Neutrophil (primary cell): Measurements from ENCODE around the gene UGP2.
"Not testable (repeated sequence)": the region's sequence is repeated elsewhere in the genome, so short reads cannot be mapped to it uniquely, and the experiment has no call there.

ENCODE experiments used
- H3K27ac ChIP-seq: fragments of 200-600 bp; sonication (generic); 2 replicates; pipeline ENCODE4 v1.5.1; 2016; ENCODE audit warnings: mild to moderate bottlenecking, moderate library complexity
- H3K27me3 ChIP-seq: fragments of 200-600 bp; sonication (generic); 2 replicates; pipeline ENCODE4 v1.6.0; 2016; ENCODE audit warnings: mild to moderate bottlenecking
- H3K36me3 ChIP-seq: fragments of 200-600 bp; sonication (generic); 2 replicates; pipeline ENCODE4 v1.5.1; 2017
- H3K4me1 ChIP-seq, 2 experiments: fragments of 200-600 bp in 1 of 2; sonication (generic) in 1 of 2; 1 replicate in 1 of 2; 2 replicates in 1 of 2; pipeline versions ENCODE4 v1.5.1 to v1.6.1; 2013 to 2016; ENCODE audit warnings: low read depth in 1 of 2, low read length in 1 of 2, mild to moderate bottlenecking in 1 of 2, moderate library complexity in 1 of 2; ENCODE audit not compliant: control insufficient read depth in 1 of 2, insufficient read depth in 1 of 2
- H3K4me3 ChIP-seq, 2 experiments: fragments of 200-600 bp in 1 of 2; sonication (generic) in 1 of 2; 1 replicate in 1 of 2; 2 replicates in 1 of 2; pipeline ENCODE4 v1.5.1; 2013 to 2016; ENCODE audit warnings: low read depth in 1 of 2, low read length in 1 of 2, mild to moderate bottlenecking in 1 of 2, moderate library complexity in 1 of 2
- H3K9me3 ChIP-seq: fragments of 200-600 bp; sonication (generic); 2 replicates; pipeline ENCODE4 v1.5.1; 2016
- TF ChIP-seq, protein P1 (sequence below): fragments of 200-600 bp; sonication (generic); IDR thresholded peaks from 2 replicates; pipeline ENCODE4 v1.5.1; 2016; ENCODE audit warnings: antibody characterized with exemption

Gene UGP2

DNA sequence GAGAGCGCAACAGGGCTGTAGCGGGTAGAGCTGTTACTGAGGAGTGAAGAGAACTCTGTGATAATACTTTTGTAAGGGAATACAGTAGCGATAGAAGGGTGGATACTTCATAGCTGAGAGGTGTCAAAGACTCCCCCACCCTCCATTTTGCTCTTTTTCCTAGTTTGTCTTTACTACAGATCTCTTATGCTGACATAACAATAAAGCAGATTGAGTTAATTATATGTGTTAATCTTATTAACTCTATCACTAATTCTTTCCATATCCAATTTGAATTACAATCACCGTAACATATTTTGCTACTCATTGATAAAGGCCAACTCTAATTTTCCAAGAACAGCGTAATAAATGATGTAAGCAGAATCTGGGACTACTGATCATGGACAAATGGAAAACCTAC, 57.1 kb downstream of the UGP2 start:
- no peak overlapping the region for H3K27ac ChIP-seq
- no peaks in the 10 kb centered on the region for H3K27me3 ChIP-seq
- H3K9me3 ChIP-seq = no peaks in the 10 kb centered on the region
- no peaks in the 10 kb centered on the region for H3K4me1 ChIP-seq
- TF ChIP-seq, protein P1, sequence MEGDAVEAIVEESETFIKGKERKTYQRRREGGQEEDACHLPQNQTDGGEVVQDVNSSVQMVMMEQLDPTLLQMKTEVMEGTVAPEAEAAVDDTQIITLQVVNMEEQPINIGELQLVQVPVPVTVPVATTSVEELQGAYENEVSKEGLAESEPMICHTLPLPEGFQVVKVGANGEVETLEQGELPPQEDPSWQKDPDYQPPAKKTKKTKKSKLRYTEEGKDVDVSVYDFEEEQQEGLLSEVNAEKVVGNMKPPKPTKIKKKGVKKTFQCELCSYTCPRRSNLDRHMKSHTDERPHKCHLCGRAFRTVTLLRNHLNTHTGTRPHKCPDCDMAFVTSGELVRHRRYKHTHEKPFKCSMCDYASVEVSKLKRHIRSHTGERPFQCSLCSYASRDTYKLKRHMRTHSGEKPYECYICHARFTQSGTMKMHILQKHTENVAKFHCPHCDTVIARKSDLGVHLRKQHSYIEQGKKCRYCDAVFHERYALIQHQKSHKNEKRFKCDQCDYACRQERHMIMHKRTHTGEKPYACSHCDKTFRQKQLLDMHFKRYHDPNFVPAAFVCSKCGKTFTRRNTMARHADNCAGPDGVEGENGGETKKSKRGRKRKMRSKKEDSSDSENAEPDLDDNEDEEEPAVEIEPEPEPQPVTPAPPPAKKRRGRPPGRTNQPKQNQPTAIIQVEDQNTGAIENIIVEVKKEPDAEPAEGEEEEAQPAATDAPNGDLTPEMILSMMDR = no peak
- peaks cover 61% of the 10 kb centered on the region for H3K36me3 ChIP-seq
- no peak overlapping the region for H3K4me3 ChIP-seq

DNA sequence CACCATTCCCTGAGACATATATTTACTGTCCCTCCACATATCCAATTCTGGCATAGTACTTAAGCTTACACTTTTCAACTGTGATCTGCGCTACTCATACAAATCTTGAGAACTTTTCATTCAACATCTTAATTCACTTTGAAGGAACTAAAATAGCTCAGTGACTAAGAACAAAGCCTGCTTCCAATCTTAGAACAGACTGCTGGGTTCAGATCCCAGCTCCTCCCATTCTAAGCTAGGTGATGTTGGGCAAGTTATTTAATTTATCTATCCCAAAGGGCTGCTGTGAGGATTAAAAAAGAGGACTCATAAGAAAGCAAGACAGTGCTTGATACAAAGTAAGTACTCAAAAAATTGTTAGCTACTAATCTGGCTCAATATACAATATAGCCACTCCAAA, 57.9 kb downstream of the UGP2 start:
- no peak overlapping the region for H3K27ac ChIP-seq
- no peaks in the 10 kb centered on the region for H3K9me3 ChIP-seq
- TF ChIP-seq, protein P1 = no peak
- H3K27me3 ChIP-seq = no peaks in the 10 kb centered on the region
- H3K4me1 ChIP-seq = no peaks in the 10 kb centered on the region
- no peak overlapping the region for H3K4me3 ChIP-seq
- H3K36me3 ChIP-seq = peaks cover 55% of the 10 kb centered on the region

DNA sequence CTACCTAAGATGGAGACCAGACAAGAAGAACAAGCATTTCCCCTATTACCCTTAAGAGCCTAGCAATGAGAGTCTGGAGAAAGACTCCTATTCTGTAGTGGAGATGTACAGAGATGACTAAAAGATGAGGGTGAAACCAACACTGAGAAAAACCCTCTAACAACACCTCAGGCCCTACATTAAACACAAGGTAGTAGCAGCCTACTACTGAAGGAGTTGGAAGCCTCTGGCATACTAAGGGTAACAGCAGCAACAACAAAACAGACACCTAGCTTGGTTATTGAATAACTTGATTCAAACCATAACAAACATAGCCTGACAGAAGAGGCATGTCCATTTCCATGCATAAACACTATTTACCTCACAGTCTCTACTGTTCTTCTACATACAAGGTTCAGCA, 60.5 kb downstream of the UGP2 start:
- no peak overlapping the region for H3K4me3 ChIP-seq
- no peak overlapping the region for H3K27ac ChIP-seq
- TF ChIP-seq, protein P1 = no peak
- peaks cover 51% of the 10 kb centered on the region for H3K36me3 ChIP-seq
- no peaks in the 10 kb centered on the region for H3K27me3 ChIP-seq
- no peaks in the 10 kb centered on the region for H3K4me1 ChIP-seq
- H3K9me3 ChIP-seq = no peaks in the 10 kb centered on the region

DNA sequence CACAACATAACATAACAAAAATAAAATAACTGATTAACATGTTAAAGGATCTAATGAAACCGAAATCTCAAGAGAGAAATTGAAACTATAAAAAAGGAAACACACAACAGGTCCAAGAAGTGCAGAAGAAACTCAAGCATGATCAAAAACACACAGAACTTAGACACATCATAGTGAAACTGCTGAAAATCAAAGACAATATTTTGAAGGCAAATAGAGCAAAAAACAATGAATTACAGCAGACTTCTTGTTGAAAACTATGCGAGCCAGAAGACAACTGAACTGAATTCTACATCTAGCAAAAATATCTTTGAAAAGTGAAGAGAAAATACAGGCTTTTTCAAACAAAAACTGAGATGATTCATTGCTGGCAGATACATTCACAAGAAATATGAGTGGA, 61.3 kb downstream of the UGP2 start:
- Histone ChIP-seq H3K4me1 (no peaks in the 10 kb centered on the region), H3K9me3 (no peaks in the 10 kb centered on the region), H3K36me3 (peaks cover 48% of the 10 kb centered on the region), H3K27ac (no peak overlapping the region), H3K27me3 (no peaks in the 10 kb centered on the region), H3K4me3 (no peak overlapping the region)
- TF ChIP-seq, protein P1 = no peak

DNA sequence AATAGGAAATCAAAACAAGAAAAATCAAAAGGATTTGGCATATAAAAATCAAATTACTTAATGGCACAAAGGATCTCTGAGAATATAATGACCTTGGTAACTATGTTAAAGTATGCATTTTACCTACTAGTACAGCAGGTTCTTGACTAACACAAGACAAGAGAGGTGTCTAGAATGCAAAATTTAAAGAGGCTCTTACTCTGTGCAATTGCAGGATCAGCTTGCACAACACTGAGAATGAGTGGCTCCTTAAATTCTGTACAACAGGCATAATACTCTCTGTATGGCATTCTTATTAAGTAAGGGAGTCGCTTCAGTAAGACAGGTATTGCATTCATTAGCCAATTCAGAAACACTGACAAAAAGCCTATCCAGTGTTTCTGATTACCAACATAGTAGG, 72.6 kb downstream of the UGP2 start:
- H3K4me1 ChIP-seq = no peaks in the 10 kb centered on the region
- H3K27me3 ChIP-seq = no peaks in the 10 kb centered on the region
- H3K36me3 ChIP-seq = peaks cover 93% of the 10 kb centered on the region
- no peak overlapping the region for H3K4me3 ChIP-seq
- TF ChIP-seq, protein P1 = no peak
- H3K9me3 ChIP-seq = no peaks in the 10 kb centered on the region
- no peak overlapping the region for H3K27ac ChIP-seq

DNA sequence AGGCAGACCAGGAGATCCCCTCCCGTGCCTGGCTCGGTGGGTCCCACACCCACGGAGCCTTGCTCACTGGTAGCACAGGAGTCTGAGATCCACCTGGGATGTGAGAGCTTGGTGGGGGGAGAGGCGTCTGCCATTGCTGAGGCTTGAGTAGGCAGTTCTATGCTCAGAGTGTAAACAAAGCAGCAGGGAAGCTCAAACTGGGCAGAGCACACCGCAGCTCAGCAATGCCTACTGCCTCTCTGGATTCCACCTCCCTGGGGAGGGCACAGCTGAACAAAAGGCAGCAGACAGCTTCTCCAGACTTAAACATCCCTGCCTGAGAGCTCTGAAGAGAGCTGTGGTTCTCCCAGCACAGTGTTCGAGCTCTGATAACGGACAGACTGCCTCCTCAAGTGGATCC, 85.1 kb downstream of the UGP2 start:
- Histone ChIP-seq H3K27me3 (no peaks in the 10 kb centered on the region), H3K4me1 (no peaks in the 10 kb centered on the region), H3K27ac (no peak overlapping the region), H3K9me3 (no peaks in the 10 kb centered on the region), H3K36me3 (peaks cover 22% of the 10 kb centered on the region), H3K4me3 (no peak overlapping the region)
- TF ChIP-seq, protein P1 = no peak

DNA sequence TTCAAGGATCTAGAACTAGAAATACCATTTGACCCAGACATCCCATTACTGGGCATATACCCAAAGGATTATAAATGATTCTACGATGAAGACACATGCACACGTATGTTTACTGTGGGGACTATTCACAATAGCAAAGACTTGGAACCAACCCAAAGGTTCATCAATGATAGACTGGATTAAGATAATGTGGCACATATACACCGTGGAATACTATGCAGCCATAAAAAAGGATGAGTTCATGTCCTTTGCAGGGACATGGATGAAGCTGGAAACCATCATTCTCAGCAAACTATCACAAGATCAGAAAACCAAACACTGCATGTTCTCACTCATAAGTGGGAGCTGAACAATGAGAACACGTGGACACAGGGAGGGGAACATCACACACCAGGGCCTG, 90.4 kb downstream of the UGP2 start:
- not testable (repeated sequence) for H3K4me3 ChIP-seq, H3K9me3 ChIP-seq, H3K27ac ChIP-seq, H3K4me1 ChIP-seq, H3K27me3 ChIP-seq
- H3K36me3 ChIP-seq = peaks cover 26% of the 10 kb centered on the region
